ENCODE measurements around the gene ABCA4.

Gene ABCA4

DNA sequence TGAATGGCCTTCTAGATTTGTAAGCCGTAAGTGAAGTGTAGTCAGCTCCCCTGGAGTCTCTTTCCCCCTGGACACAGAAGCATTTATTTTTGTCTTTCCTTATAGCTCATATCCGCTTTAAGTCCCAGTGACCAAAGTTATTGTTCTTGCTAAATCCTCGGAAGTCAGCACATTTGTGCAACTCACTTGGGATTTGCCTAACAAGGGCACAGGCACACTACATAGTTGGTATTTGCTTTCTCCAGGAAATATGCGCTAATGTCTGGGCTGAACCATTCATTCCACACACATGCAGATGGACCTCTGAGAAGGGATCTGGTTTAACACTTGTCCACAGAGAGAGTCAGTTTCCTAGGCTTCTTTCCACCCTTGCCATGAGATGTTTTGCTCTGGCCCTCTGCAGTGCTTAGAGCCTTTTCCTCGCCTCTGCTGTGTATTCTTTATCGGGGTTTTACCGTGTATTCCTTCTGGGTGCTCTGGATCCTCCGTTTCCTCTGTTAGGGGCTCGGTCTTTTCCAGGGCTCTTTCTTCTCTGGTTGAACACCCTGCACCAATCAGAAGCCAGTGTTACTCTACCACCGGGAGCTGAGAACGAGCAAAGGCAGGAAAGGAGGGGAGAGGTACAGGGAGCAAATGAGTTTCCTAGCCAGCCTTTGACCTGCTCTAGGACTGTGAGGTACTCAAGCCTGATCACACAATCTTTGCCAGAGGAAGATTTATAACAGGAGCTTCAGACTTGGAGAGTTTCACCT is 72.4 kb downstream of the ABCA4 start:
- DNase-seq = no peak

GRCh38 chr1:94047949-94048348 is 73.0 kb downstream of the ABCA4 start:
- no peak for DNase-seq

GRCh38 chr1:94045465-94046056 is 75.4 kb downstream of the ABCA4 start:
- peak; percentile 59 to 65 for DNase-seq

GRCh38 chr1:94044891-94045290 is 76.1 kb downstream of the ABCA4 start:
- no peak for DNase-seq

DNA sequence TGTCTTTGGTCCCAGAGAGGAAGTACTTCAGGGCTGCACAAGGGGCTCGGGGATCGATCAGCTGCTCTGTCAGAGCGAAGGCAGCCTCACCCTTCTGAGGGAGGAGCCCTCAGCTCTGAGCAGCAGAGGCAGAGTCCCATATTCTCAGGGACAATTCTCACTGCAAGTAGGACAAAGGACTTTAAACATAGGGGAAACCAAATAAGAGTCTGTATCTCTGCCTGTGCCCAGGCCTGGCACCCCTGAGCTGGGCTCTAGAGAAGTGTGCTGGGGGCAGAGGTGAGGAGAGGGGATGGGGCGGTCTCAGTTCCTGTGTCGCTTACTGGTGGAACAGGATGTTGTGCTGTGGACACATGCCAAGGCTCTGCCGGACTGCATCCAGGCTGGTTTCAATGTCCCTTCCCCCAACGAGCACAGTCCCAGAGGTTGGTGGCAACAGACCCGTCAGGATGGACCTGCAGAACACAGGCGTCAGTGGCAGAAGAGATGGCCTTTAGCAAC is 76.6 kb downstream of the ABCA4 start:
- no peak for DNase-seq

DNA sequence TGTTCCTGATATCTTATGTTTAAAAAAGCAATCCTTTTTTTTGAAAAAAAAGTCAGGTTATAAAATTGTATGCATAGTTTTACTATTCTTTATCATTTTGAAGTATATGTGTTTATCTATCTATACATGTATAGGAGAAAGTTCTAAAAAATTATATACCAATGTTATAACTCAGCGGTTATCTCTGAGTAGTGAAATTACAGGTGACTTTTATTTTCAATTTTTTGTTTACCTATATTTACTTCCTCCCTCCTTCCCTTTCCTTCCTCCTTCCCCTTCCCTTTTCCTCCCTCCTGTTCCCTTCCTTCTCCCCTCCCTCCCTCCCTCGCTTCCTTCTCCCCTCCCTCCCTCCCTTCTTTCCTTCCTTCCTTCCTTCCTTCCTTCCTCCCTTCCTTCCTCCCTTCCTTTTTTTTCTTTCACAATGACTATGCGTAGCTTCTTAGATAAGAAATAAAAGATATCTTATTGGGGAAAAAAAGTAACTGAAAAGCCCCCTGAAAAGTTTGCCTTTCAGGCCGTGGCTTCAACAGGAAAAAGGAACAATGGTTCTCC is 77.1 kb downstream of the ABCA4 start:
- DNase-seq = no peak

GRCh38 chr1:94042388-94042787 is 78.6 kb downstream of the ABCA4 start:
- DNase-seq = no peak

DNA sequence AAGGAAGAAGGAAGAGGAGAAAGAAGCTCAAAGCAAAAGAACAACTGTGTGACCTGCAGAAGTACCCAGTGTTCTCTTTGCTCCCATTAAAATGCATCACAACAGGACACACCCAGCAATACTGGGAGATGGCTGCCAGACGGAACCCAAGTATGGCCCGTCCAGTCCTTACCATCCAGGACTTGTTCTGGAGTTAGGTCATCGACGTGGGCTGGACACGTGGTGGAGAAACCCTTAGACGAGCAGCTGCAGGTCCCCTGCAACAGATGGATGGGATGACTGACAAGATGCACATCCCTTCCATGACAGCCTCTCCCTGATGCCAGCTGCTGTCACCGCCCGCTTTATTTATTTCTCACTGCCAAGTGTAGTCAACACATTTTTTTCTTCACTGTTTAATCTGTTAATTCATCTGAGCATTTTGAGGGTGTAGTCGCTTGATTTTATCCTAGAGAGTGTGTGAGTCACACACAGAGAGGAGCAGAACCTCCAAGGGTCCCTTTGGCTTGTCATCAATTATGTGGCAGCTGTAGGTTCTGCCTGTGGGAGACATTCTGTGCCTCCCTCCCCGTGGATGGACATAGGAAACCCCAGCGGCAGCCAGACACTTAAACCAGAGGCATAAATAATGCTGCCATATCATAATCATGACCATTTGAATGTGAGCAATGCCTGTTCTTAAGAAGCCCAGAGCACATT is 80.9 kb downstream of the ABCA4 start:
- no peak for DNase-seq

GRCh38 chr1:94039514-94039870 is 81.5 kb downstream of the ABCA4 start:
- peak; percentile 75 to 78 for DNase-seq

DNA sequence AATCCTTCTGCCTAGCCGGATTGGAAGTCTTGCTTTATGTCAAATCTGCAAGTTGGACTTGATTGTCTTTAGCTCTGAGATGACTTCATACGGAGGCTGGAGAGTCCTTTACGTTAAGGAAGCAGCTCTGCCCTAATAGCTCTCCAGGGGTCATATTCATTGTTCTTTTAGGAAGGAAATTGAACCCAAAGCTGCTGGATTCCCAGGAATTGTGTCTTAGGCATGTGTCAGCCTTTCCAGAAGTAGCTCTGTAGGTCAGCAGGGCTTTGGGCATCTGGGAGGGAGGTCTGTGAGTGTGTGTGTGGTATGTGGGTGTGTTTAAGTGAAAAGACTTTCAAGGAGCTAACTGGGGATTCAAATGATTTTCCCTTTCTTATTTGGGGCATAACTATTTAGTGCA is 82.4 kb downstream of the ABCA4 start:
- DNase-seq = no peak

DNA sequence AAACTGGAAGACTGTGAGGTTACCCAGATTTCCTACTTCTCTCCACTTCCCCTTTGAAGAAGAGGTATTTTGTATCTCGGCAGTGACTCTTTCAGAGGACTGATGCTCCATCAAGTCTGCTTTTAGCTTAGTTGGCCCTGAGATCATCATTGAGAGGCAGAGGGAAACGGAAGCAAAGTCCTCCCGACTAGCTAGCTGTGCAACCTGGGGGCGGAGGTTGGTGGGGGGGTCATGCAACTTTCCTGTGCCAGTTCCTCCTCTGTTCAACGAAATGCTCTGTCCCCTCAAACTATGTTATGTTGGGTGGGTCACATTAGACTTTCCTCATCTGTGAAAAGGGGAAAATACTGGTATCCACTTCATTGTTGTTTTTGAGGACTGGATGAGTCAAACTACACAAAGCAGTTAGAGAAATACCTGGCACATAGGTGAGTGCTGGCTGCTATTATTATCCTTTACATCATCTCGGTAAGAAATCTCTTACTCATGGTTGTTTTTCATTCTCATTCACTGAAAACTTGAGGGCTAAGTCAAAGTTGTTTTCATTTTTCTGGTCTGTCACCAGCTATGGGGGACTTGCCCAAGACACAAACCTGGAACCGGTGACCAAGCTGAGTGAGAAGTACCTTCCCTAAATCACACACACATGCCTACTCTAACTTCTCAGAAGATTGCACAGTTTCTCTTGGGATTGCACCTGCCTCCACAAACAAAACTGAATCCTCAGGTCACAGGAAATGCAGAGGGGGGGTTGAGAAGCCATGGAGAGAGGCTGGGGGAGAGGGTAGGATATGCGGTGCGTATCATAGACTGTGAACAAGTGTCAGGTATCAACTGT is 83.3 kb downstream of the ABCA4 start:
- DNase-seq = peak in 1 of 2 experiments; percentile 32

GRCh38 chr1:94036730-94037129 is 84.2 kb downstream of the ABCA4 start:
- no peak for DNase-seq

DNA sequence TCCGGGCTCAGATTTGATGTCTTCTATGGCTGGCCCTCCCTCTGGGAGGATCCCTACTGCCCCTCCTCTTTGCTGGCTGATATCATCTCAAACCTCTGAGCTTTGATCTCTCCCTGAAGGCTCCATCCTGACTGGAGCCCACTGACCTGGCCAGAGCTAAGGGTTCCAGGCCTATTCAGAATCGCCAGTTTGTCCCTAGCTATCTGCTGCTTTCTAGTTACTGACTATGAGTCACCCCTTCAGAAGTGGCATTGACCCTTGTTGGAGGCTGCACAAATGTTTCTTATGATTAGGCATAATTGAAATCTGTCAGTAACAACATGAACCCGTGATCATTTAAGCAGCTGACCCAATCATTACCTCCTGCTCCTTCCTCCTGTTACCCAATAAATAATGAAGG is 87.1 kb downstream of the ABCA4 start:
- no peak for DNase-seq

- DNase-seq = no peak
Observed at GRCh38 chr1:94032637-94033036, 88.3 kb downstream of the ABCA4 start.

DNA sequence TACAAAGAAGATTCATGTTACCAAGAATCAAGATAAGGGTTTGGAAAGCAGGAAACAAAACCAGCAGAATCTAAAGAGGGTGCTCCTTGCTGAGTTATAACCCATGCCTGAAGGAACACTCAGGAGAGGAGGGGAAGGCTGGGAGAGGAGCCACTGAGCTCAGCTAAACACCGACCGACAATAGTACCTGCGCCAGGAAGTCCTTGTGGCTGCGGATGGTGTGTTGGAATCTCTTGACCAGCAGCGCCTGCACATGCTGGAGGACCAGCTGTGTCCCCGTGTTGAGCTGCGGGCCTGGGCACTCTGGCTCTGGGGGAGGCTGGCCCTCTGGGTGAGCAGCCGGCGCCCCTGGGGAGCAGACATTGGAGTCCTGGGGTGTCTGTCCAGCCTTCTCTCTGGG is 89.4 kb downstream of the ABCA4 start:
- DNase-seq = no peak

- no peak for DNase-seq
Observed at GRCh38 chr1:94031154-94031553, 89.8 kb downstream of the ABCA4 start.

- DNase-seq = no peak
Observed at GRCh38 chr1:94029130-94029993, 91.6 kb downstream of the ABCA4 start.

DNA sequence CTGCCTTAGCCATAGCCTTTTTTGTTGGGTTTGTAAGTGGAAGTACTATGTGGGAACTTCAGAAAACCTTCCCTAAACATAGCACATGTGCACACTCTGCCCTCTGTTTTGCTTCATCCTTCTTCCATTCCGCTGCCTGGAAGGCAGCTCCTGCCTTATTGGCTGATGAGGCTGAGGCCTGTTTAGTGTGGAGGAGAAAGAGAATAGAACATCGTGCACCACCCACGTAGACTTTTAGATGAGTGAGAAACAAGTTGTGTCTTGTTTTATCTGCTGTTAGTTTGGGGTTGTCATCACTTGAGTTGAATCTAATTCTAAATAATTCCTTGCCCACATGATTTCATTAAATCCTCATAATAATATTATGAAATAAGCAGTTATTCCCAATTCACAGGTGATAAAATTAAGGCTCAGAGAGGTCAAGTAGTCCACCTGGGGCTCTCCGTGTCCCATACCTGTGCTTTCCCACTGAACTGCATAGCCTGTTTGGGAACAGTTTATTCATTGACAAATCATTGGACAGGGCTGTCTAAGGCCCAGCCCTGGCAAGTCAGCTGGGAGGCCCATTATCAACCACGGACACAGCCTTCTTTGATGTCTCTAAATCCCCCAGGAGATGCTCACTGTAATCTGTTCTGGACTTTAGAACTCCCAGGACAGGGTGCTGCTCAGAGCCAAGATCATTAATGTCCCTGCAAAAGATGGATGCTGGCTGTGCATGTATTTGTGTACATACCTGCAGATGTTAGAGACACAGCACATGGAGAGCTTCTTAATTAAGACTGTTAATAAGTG is 93.0 kb downstream of the ABCA4 start:
- no peak for DNase-seq

- DNase-seq = no peak
Observed at GRCh38 chr1:94026619-94027380, 94.1 kb downstream of the ABCA4 start.

Data from activated T-cell treated with anti-CD3 and anti-CD28 coated beads, Interleukin-2, amount 50 U/mL, for 48 hours (primary cell).